NCI-H2196 treated with DMSO at 0.1 percent for 48 hours (cell line): ENCODE data around the gene TAPBPL.
"Not testable (repeated sequence)": the region's sequence is repeated elsewhere in the genome, so short reads cannot be mapped to it uniquely, and the experiment has no call there.

Source experiments
- DNase-seq: peaks from one replicate; lab custom pipeline; 2025; ENCODE audit not compliant: unreplicated experiment; lab: John Stamatoyannopoulos, UW

TAPBPL gene

GRCh38 chr12:6451348-6452244, at the start of gene TAPBPL:
TSS of gene TAPBPL (plus strand) at chr12:6452042. CDS start at chr12:6452249, 207 bp downstream.
- DNase-seq, result peak; percentile 65

- no peak for DNase-seq
Observed at GRCh38 chr12:6404390-6404789, 47.5 kb upstream of the TAPBPL start.

- DNase-seq, result no peak
Observed at GRCh38 chr12:6405963-6406362, 45.9 kb upstream of the TAPBPL start.

GRCh38 chr12:6407236-6407954, 44.4 kb upstream of the TAPBPL start:
- DNase-seq, result no peak

- no peak for DNase-seq
Observed at GRCh38 chr12:6416596-6416995, 35.2 kb upstream of the TAPBPL start.

GRCh38 chr12:6418796-6419195, 33.0 kb upstream of the TAPBPL start:
- DNase-seq, result no peak

- no peak for DNase-seq
Observed at GRCh38 chr12:6420364-6420763, 31.5 kb upstream of the TAPBPL start.

- DNase-seq, result peak; percentile 46
Observed at GRCh38 chr12:6423267-6424007, 28.4 kb upstream of the TAPBPL start.

GRCh38 chr12:6424008-6424347, 27.9 kb upstream of the TAPBPL start:
- no peak for DNase-seq

- no peak for DNase-seq
Observed at GRCh38 chr12:6424866-6425265, 27.0 kb upstream of the TAPBPL start.

GRCh38 chr12:6425590-6426531, 26.0 kb upstream of the TAPBPL start:
- no peak for DNase-seq

- no peak for DNase-seq
Observed at GRCh38 chr12:6426882-6427671, 24.8 kb upstream of the TAPBPL start.

GRCh38 chr12:6427796-6428195, 24.0 kb upstream of the TAPBPL start:
- DNase-seq, result not testable (repeated sequence)

GRCh38 chr12:6428326-6428725, 23.5 kb upstream of the TAPBPL start:
- DNase-seq, result no peak

- DNase-seq, result no peak
Observed at GRCh38 chr12:6430124-6430989, 21.5 kb upstream of the TAPBPL start.

GRCh38 chr12:6432991-6433390, 18.9 kb upstream of the TAPBPL start:
- no peak for DNase-seq

GRCh38 chr12:6434205-6435140, 17.4 kb upstream of the TAPBPL start:
- no peak for DNase-seq
